ENCODE measurements around the gene OSBPL3.
"Not testable (repeated sequence)": the region's sequence is repeated elsewhere in the genome, so short reads cannot be mapped to it uniquely, and the experiment has no call there.

Gene OSBPL3

GRCh38 chr7:24979863-24980533 lies at the start of gene OSBPL3:
Gene OSBPL3 (minus strand): TSS chr7:24980178. CDS start chr7:24892472, 87,706 bp downstream.
- peak within 1 kb of the TSS; percentile 88 for H3K4me3 ChIP-seq (ENCODE audit: low read depth, low read length)
- DNase-seq (ENCODE audit: low read depth): peak; percentile 97
- no peak for TF ChIP-seq CTCF (IDR thresholded peaks at IDR 0.05; ENCODE audit: insufficient read depth, low read depth, low read length, missing control alignments)

GRCh38 chr7:25029075-25029474 lies 49.1 kb upstream of the OSBPL3 start:
- H3K4me3 ChIP-seq (ENCODE audit: low read depth, low read length): no peak overlapping the region
- TF ChIP-seq CTCF (IDR thresholded peaks at IDR 0.05; ENCODE audit: insufficient read depth, low read depth, low read length, missing control alignments): no peak
- DNase-seq (ENCODE audit: low read depth): no peak

- no peak overlapping the region for H3K4me3 ChIP-seq (ENCODE audit: low read depth, low read length)
- TF ChIP-seq CTCF (IDR thresholded peaks at IDR 0.05; ENCODE audit: insufficient read depth, low read depth, low read length, missing control alignments): no peak
- no peak for DNase-seq (ENCODE audit: low read depth)
Measured at GRCh38 chr7:25028370-25029021, 48.5 kb upstream of the OSBPL3 start.

- DNase-seq (ENCODE audit: low read depth): no peak
- no peak overlapping the region for H3K4me3 ChIP-seq (ENCODE audit: low read depth, low read length)
- no peak for TF ChIP-seq CTCF (IDR thresholded peaks at IDR 0.05; ENCODE audit: insufficient read depth, low read depth, low read length, missing control alignments)
Measured at GRCh38 chr7:25026156-25026555, 46.2 kb upstream of the OSBPL3 start.

GRCh38 chr7:25025218-25025671 lies 45.3 kb upstream of the OSBPL3 start:
- no peak overlapping the region for H3K4me3 ChIP-seq (ENCODE audit: low read depth, low read length)
- no peak for TF ChIP-seq CTCF (IDR thresholded peaks at IDR 0.05; ENCODE audit: insufficient read depth, low read depth, low read length, missing control alignments)
- DNase-seq (ENCODE audit: low read depth): no peak

GRCh38 chr7:25024066-25024465 lies 44.1 kb upstream of the OSBPL3 start:
- DNase-seq (ENCODE audit: low read depth): no peak
- no peak overlapping the region for H3K4me3 ChIP-seq (ENCODE audit: low read depth, low read length)
- no peak for TF ChIP-seq CTCF (IDR thresholded peaks at IDR 0.05; ENCODE audit: insufficient read depth, low read depth, low read length, missing control alignments)

GRCh38 chr7:25017671-25018070 lies 37.7 kb upstream of the OSBPL3 start:
- H3K4me3 ChIP-seq (ENCODE audit: low read depth, low read length); DNase-seq (ENCODE audit: low read depth): not testable (repeated sequence)
